RKO (cell line): ENCODE data around the gene GNG7.
"Not testable (repeated sequence)": the region's sequence is repeated elsewhere in the genome, so short reads cannot be mapped to it uniquely, and the experiment has no call there.

Experiments
- DNase-seq: peaks from one replicate; pipeline ENCODE4 v3.0.0-alpha.2; 2016; ENCODE audit warnings: low spot score

The GNG7 gene

GRCh38 chr19:2484178-2484937 lies 218.1 kb downstream of the GNG7 start:
- DNase-seq: no peak

GRCh38 chr19:2483484-2484151 lies 218.9 kb downstream of the GNG7 start:
- no peak for DNase-seq

- peak; percentile 17 for DNase-seq
Measured at GRCh38 chr19:2483084-2483483, 219.4 kb downstream of the GNG7 start.

- DNase-seq: no peak
Measured at GRCh38 chr19:2482354-2483038, 220.0 kb downstream of the GNG7 start.

GRCh38 chr19:2481466-2481865 lies 221.0 kb downstream of the GNG7 start:
- no peak for DNase-seq

- no peak for DNase-seq
Measured at GRCh38 chr19:2479556-2480194, 222.8 kb downstream of the GNG7 start.

- DNase-seq: no peak
Measured at GRCh38 chr19:2478756-2479555, 223.5 kb downstream of the GNG7 start.

GRCh38 chr19:2478278-2478755 lies 224.2 kb downstream of the GNG7 start:
- no peak for DNase-seq

- DNase-seq: no peak
Measured at GRCh38 chr19:2477732-2478191, 224.7 kb downstream of the GNG7 start.

- DNase-seq: peak; percentile 78
Measured at GRCh38 chr19:2477141-2477710, 225.3 kb downstream of the GNG7 start.

GRCh38 chr19:2476451-2477140 lies 225.9 kb downstream of the GNG7 start:
- peak; percentile 81 for DNase-seq

GRCh38 chr19:2475702-2476450 lies 226.6 kb downstream of the GNG7 start, which contains the start of gene GADD45B:
Gene GADD45B (plus strand): TSS chr19:2476127. CDS start chr19:2476359, 232 bp downstream.
- DNase-seq: peak; percentile 95

- peak; percentile 67 for DNase-seq
Measured at GRCh38 chr19:2475018-2475701, 227.3 kb downstream of the GNG7 start.

GRCh38 chr19:2474232-2475017 lies 228.1 kb downstream of the GNG7 start:
- peak; percentile 89 for DNase-seq

- DNase-seq: not testable (repeated sequence)
Measured at GRCh38 chr19:2469915-2470200, 232.6 kb downstream of the GNG7 start.

- peak; percentile 80 for DNase-seq
Measured at GRCh38 chr19:2469102-2469914, 233.2 kb downstream of the GNG7 start.

GRCh38 chr19:2468596-2468995 lies 233.9 kb downstream of the GNG7 start:
- no peak for DNase-seq
